DMS114 treated with DMSO at 0.1 percent for 48 hours (cell line): Measurements from ENCODE around the gene CHMP5.

Source experiments
- DNase-seq: peaks from one replicate; lab custom pipeline; 2025; ENCODE audit not compliant: unreplicated experiment; lab: John Stamatoyannopoulos, UW

The CHMP5 gene

DNA sequence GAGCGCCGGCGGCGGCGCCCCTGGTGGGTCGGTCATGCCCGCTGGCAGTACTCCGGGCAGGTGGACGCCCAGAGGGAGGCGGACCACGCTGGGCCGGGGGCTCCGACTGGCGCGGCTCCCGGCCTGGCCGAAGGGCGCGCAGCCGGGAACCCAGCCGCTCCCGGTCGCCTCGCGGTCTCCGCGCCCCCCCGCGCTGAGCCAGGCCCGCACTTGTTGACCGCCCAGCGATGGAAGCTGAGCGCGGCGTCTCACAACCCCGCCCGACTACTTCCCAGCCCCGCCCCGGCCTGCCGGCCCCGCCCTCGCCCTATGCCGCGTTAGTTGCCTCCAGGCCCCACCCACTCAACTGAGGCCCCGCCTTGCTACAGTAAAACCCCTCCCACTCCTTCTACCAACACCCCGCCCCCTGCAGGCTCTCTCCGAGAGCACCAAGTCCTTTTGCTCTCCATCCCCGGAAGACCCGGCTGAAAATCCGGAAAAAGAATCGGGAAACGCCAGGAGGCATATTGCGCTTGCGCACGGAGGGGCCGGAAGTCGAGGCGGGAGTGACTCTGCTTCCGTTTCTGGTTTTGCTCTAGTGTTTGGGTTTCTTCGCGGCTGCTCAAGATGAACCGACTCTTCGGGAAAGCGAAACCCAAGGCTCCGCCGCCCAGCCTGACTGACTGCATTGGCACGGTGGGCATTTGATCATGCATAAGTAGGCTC, at the start of gene CHMP5, which contains the start of gene BAG1:
TSS of gene CHMP5 (plus strand) at position 577 of the 705 bp plus-strand sequence. CDS start at position 607, 30 bp downstream.
TSS of gene BAG1 (minus strand) at position 236 of the 705 bp plus-strand sequence.
- peak; percentile 97 for DNase-seq

- DNase-seq, result no peak
Measured at GRCh38 chr9:33220681-33221567, 43.9 kb upstream of the CHMP5 start.

- DNase-seq, result no peak
Measured at GRCh38 chr9:33221568-33221884, 43.3 kb upstream of the CHMP5 start.

GRCh38 chr9:33222031-33222430, 42.8 kb upstream of the CHMP5 start:
- DNase-seq, result no peak

- no peak for DNase-seq
Measured at GRCh38 chr9:33223696-33224095, 41.2 kb upstream of the CHMP5 start.

GRCh38 chr9:33225319-33226147, 39.3 kb upstream of the CHMP5 start:
- peak; percentile 34 for DNase-seq

DNA sequence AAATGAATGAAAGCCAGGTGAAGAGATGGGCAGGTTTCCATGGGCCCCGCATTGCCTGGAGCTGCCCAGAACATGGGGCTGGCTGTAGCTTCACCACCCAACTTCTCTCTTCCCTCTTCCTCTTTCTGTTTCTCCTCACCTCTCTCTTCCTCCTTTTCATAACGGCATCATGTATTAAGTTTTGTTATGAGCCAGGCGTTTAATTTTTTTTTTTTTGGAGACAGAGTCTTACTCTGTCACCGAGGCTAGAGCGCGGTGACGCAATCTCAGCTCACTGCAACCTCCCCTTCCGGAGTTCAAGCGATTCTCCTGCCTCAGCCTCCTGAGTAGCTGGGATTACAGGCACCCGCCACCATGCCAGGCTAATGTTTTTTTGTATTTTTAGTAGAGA, 37.8 kb upstream of the CHMP5 start:
- DNase-seq, result no peak

DNA sequence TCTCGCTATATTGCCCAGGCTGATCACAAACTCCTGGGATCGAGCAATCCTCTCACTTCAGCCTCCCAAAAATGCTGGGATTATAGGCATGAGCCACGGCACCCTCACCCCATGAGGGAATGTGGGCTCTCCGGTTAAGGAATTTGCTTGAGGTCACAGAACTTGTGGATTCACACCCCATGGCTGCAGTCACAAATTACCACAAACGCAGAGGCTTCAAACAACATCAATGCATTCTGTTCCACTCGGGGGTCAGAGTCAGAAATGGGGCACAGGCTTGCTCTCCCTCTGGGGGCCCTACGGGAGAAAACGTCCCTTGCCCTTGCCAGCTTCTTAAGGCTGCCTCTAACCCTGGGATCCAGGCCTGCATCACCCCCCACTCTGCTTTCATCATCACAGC, 37.1 kb upstream of the CHMP5 start:
- DNase-seq, result no peak

GRCh38 chr9:33228606-33229005, 36.2 kb upstream of the CHMP5 start:
- DNase-seq, result no peak

DNA sequence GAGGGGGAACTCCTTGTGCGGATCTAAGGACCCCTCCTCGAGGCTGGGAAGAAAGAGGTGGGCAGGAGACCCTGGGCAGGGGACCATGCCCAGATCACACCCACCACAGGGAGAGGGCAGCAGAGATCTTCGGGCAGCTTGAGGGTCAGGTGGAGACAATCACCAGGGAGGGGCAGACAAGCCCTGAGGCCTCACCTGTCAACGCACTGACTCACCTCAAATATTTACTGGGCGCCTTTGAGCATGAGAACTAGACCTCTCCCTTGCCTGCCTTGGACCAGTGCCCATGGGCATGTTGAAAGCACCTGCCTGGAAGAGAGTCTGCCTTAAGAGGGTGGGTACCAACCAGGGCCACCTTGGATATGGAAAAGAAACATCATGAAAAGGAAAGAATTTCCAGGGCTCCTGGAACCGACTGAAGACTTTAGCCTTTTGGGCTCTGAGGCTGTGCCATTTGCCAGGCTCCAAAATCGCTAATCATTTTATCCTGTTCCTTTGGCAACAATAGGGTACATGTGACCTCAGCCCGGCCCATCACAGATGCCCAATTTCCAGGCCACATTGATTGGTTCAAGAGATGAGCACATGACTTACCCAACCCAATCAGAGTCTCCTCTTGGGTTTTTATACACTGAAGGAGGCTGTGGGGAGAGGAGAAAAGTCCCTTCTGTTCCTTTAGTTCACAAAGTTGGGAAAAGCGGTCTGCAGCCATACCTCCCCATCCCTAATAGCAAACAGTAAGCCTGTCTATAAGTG, 35.3 kb upstream of the CHMP5 start:
- DNase-seq, result no peak

DNA sequence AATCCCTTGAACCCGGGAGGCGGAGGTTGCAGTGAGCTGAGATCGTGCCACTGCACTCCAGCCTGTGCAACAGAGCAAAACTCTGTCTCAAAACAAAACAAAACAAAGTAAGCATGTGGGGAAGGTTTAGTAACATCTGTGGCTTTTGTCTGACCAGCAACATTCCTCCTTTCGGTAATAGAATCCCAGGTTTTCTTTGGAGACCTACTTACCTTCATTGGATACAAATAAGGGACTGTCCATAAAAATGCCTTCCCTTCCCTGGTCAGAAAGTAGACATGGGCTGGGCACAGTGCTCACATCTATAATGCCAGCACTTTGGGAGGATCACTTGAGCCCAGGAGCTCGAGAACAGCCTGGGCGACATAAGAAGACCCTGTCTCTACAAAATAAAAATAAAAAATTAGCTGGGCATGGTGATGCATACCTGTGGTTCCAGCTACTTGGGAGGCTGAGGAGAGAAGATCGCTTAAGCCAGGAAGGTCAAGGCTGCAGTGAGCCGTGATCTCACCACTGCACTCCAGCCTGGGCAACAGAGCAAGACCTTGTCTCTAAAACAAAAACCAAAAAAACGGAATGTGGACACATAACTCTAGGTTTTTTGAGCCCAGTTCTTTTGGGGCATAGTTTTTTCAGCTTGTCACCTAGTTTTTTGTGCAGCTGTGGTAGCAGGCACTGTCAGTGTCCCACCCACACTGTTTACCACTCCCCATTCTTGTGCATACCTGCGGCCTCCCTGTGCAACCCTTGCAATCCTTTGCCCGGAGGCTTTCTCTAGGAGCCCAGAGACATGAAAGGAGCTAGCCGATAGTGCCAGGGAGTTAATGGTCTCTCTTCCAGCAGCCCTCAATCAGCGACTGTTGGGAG, 33.9 kb upstream of the CHMP5 start:
- no peak for DNase-seq

DNA sequence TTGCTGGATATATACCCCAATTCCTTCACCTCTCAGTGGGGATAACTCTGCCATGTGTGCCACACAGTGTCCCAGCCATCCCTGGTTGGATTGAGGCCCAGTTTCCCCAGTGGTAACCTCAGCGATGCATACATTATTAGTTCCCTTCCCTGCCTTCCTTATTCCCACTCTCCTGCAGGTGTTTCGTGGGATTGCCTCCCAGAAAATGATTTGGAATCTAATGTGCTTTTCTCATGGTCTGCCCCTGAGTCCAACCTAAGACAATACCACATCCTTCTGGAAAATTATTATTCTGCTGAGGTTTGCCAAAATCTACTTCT, 33.3 kb upstream of the CHMP5 start:
- DNase-seq, result no peak

DNA sequence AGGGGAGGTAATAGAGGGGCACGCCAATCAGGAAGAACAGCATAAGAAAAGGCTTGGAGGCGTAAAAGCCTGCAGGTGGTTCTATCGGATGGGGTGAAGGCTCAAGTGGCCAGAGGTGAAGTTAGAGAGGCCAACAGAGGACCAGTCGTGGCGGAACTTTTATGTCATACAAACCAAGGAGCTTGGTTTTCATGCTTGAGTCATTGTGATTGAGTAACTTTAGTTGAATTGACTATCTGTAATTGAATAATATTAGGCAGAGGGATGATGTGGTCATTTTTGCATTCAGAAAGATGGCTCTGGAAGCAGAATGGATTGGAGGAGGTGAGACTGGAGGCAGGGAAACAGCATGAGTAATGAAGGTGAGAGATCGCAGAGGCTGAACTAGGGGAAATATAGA, 32.0 kb upstream of the CHMP5 start:
- no peak for DNase-seq

DNA sequence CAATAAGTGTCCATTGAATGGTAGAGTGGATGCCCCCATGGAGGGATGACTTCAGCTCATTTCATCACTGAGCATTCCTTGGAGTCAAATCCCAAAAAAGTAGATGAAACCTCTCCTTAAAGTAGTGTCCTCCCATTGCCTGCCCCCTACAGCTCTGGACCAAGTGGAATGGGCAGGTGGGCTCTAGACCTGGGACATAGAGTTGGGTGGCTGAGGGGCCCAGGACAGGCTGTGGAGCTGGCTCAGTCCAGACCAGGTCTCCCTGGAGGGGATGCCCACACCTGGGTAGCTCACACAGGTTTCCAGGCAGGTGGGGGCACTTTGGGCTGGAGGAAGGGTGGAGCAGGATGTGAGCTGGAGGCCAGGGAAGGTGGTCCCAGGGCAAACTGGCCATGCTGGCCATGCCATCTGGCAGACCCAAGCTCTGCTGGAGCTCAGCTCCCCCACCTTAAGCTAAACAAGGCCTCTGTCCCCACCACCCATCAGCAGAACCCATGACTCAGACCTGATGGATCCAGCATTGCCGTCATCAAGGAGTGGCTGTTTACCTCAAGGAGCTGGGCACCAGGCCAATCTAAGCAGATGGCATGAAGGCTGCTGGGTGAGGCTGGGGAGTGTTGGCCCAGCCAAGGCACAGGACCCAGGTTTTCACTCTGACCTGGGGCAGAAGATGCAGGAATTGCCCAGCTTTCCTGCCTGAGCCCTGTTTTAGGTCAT, 31.1 kb upstream of the CHMP5 start:
- DNase-seq, result no peak

GRCh38 chr9:33234511-33235467, 30.1 kb upstream of the CHMP5 start:
- DNase-seq, result no peak

- no peak for DNase-seq
Measured at GRCh38 chr9:33236571-33236970, 28.3 kb upstream of the CHMP5 start.

- no peak for DNase-seq
Measured at GRCh38 chr9:33239921-33240320, 24.9 kb upstream of the CHMP5 start, which contains the start of gene SPINK4. SPINK4 (plus strand) TSS chr9:33240167; CDS start chr9:33240209, 42 bp downstream.

- DNase-seq, result no peak
Measured at GRCh38 chr9:33241298-33241697, 23.6 kb upstream of the CHMP5 start.
